IPS-15b (cell line): ENCODE results near the gene ARHGAP45.
"Not testable (repeated sequence)": the region's sequence is repeated elsewhere in the genome, so short reads cannot be mapped to it uniquely, and the experiment has no call there.

Experiments used
- H3K27me3 ChIP-seq: one replicate; pipeline ENCODE4 v1.6.1; 2013; ENCODE audit warnings: low read length; ENCODE audit not compliant: control insufficient read depth, insufficient read depth
- H3K36me3 ChIP-seq: one replicate; pipeline ENCODE4 v1.6.1; 2013; ENCODE audit warnings: low read length; ENCODE audit not compliant: control insufficient read depth, insufficient read depth
- H3K4me1 ChIP-seq: one replicate; pipeline ENCODE4 v1.6.1; 2013; ENCODE audit warnings: mild to moderate bottlenecking, low read length; ENCODE audit not compliant: control insufficient read depth, insufficient read depth
- H3K4me3 ChIP-seq: one replicate; pipeline ENCODE4 v1.5.1; 2013; ENCODE audit warnings: low read depth, low read length
- H3K9ac ChIP-seq: one replicate; pipeline ENCODE4 v1.6.1; 2013; ENCODE audit warnings: low read depth, mild to moderate bottlenecking, low read length
- H3K9me3 ChIP-seq: one replicate; pipeline ENCODE4 v1.6.1; 2013; ENCODE audit warnings: mild to moderate bottlenecking, low read length; ENCODE audit not compliant: control insufficient read depth, insufficient read depth

Gene ARHGAP45

GRCh38 chr19:1125601-1126467 lies 58.9 kb downstream of the ARHGAP45 start:
- Histone ChIP-seq H3K36me3 (peaks cover 53% of the 10 kb centered on the region), H3K4me3 (no peak overlapping the region), H3K27me3 (no peaks in the 10 kb centered on the region), H3K9ac (no peak overlapping the region), H3K9me3 (no peaks in the 10 kb centered on the region), H3K4me1 (no peaks in the 10 kb centered on the region)

GRCh38 chr19:1126984-1127760 lies 60.2 kb downstream of the ARHGAP45 start:
- Histone ChIP-seq H3K4me1 (no peaks in the 10 kb centered on the region), H3K9ac (no peak overlapping the region), H3K9me3 (no peaks in the 10 kb centered on the region), H3K27me3 (no peaks in the 10 kb centered on the region), H3K4me3 (no peak overlapping the region), H3K36me3 (peaks cover 41% of the 10 kb centered on the region)

GRCh38 chr19:1128106-1128505 lies 61.1 kb downstream of the ARHGAP45 start:
- Histone ChIP-seq H3K36me3 (peaks cover 36% of the 10 kb centered on the region), H3K9ac (no peak overlapping the region), H3K9me3 (no peaks in the 10 kb centered on the region), H3K4me1 (no peaks in the 10 kb centered on the region), H3K4me3 (no peak overlapping the region), H3K27me3 (no peaks in the 10 kb centered on the region)

GRCh38 chr19:1129084-1129483 lies 62.1 kb downstream of the ARHGAP45 start:
- not testable (repeated sequence) for H3K9ac ChIP-seq, H3K9me3 ChIP-seq, H3K27me3 ChIP-seq, H3K4me1 ChIP-seq, H3K4me3 ChIP-seq
- peaks cover 27% of the 10 kb centered on the region for H3K36me3 ChIP-seq

GRCh38 chr19:1129535-1129934 lies 62.6 kb downstream of the ARHGAP45 start:
- Histone ChIP-seq H3K27me3 (no peaks in the 10 kb centered on the region), H3K9ac (no peak overlapping the region), H3K9me3 (no peaks in the 10 kb centered on the region), H3K36me3 (peaks cover 23% of the 10 kb centered on the region), H3K4me3 (no peak overlapping the region), H3K4me1 (no peaks in the 10 kb centered on the region)

GRCh38 chr19:1130771-1131717 lies 64.1 kb downstream of the ARHGAP45 start:
- Histone ChIP-seq H3K4me1 (no peaks in the 10 kb centered on the region), H3K9ac (peak overlapping the region; percentile 54), H3K9me3 (no peaks in the 10 kb centered on the region), H3K27me3 (no peaks in the 10 kb centered on the region), H3K36me3 (peaks cover 18% of the 10 kb centered on the region), H3K4me3 (no peak overlapping the region)

GRCh38 chr19:1131718-1132551 lies 65.0 kb downstream of the ARHGAP45 start:
- H3K27me3 ChIP-seq = no peaks in the 10 kb centered on the region
- peak overlapping the region; percentile 54 for H3K9ac ChIP-seq
- H3K9me3 ChIP-seq = no peaks in the 10 kb centered on the region
- H3K4me3 ChIP-seq = peak overlapping the region; percentile 8
- H3K36me3 ChIP-seq = peaks cover 12% of the 10 kb centered on the region
- H3K4me1 ChIP-seq = no peaks in the 10 kb centered on the region

- H3K9ac ChIP-seq = peak overlapping the region; percentile 54
- no peaks in the 10 kb centered on the region for H3K9me3 ChIP-seq
- no peaks in the 10 kb centered on the region for H3K4me1 ChIP-seq
- H3K36me3 ChIP-seq = peaks cover 5% of the 10 kb centered on the region
- H3K27me3 ChIP-seq = no peaks in the 10 kb centered on the region
- peak overlapping the region; percentile 8 for H3K4me3 ChIP-seq
Observed at GRCh38 chr19:1132552-1133383, 65.8 kb downstream of the ARHGAP45 start.

GRCh38 chr19:1133471-1133929 lies 66.5 kb downstream of the ARHGAP45 start:
- Histone ChIP-seq H3K9ac (no peak overlapping the region), H3K9me3 (no peaks in the 10 kb centered on the region), H3K4me3 (no peak overlapping the region), H3K4me1 (no peaks in the 10 kb centered on the region), H3K36me3 (peaks cover 5% of the 10 kb centered on the region), H3K27me3 (no peaks in the 10 kb centered on the region)

GRCh38 chr19:1134431-1134830 lies 67.5 kb downstream of the ARHGAP45 start:
- no peaks in the 10 kb centered on the region for H3K4me1 ChIP-seq
- H3K4me3 ChIP-seq = no peak overlapping the region
- H3K27me3 ChIP-seq = no peaks in the 10 kb centered on the region
- peaks cover 2% of the 10 kb centered on the region for H3K36me3 ChIP-seq
- H3K9me3 ChIP-seq = no peaks in the 10 kb centered on the region
- no peak overlapping the region for H3K9ac ChIP-seq
